ENCODE results near the gene COL12A1.

Gene COL12A1

GRCh38 chr6:75205776-75206575, at the start of gene COL12A1:
TSS of gene COL12A1 (minus strand) at chr6:75206053. CDS start at chr6:75202792, 3,261 bp downstream.
- DNase-seq = peak; percentile 7

DNA sequence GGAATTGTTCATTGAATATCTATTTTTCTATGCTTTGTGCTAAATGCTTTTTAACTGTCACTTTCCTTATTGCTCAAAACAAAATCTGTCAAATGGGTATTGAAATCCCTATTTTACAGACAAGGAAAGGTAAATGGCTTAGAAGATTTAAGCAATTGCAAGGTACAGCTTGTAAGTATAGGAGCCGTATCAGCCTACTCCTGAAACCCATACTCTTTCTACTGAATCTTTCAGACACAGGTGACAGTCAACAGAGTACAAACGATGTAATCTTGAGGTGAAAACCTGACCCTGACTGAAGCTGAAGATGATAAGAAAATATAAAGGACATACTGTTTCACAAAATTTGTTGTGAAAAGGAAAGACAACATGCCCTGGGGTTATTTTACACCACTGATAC, 44.7 kb upstream of the COL12A1 start:
- DNase-seq = no peak

- DNase-seq = no peak
Measured at GRCh38 chr6:75249837-75250236, 44.0 kb upstream of the COL12A1 start.

DNA sequence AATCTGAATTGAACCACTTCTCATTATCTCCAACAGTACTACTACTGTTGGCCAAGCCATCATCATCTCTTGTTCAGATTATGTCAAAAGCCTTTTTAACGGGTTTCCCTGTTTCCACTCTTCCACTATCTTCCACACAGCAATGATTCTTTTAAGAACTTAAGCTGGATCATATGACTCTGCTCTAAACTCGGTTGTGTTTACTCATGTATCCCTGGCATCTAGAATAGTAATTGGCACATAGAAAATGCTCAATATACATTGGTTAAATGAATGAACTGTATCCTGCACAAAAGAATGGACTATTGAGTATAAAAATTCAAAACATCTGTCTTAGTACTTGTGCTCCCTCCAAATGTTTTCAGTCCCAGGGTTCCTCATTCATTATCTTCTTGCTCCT, 40.5 kb upstream of the COL12A1 start:
- DNase-seq = no peak

- peak; percentile 4 for DNase-seq
Measured at GRCh38 chr6:75244063-75244584, 38.3 kb upstream of the COL12A1 start.

- peak; percentile 83 for DNase-seq
Measured at GRCh38 chr6:75243333-75244062, 37.6 kb upstream of the COL12A1 start, which contains the start of gene COX7A2. TSS of gene COX7A2 (minus strand) at chr6:75243801. CDS start at chr6:75243734, 67 bp downstream.

DNA sequence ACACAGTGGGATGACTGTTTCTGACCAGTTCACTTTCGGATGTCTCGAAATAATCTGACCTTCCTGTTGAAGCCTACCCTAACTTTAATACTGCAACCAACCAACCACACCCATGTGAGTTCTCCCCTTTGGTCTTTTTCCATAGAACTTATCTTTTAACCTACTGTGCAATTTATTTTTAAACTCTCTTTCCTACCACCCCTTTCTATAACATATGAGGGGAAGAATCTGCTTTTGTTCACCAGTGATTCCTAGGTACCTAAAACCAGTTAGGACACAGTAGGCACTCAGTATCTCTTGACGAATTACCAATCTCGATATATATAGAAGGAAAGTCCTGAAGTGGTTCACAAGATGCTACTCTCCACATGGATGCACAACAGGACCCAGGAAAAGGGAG, 30.8 kb upstream of the COL12A1 start:
- DNase-seq = no peak

DNA sequence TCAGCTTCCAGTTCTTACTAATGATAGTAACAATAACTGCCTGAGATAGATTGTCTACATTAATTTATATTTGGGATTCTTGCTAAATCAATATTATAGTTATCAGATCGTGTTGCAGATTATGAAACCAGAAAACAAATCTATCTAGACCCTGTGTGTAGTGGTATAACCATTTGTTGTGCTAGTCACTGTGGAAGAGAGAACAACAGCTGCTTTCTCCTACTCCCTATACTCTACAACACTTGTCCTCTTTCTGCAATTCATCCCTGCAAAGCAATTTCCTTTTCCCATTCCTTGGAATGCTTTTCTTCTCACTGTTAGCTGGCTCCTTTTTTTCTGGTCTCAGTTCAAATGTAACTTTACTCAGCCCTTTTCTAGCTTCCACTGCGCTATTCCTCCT, 29.4 kb upstream of the COL12A1 start:
- DNase-seq = no peak

GRCh38 chr6:75234126-75234865, 28.4 kb upstream of the COL12A1 start:
- no peak for DNase-seq

- no peak for DNase-seq
Measured at GRCh38 chr6:75233092-75233615, 27.3 kb upstream of the COL12A1 start.

- DNase-seq = no peak
Measured at GRCh38 chr6:75230484-75231325, 24.9 kb upstream of the COL12A1 start.

DNA sequence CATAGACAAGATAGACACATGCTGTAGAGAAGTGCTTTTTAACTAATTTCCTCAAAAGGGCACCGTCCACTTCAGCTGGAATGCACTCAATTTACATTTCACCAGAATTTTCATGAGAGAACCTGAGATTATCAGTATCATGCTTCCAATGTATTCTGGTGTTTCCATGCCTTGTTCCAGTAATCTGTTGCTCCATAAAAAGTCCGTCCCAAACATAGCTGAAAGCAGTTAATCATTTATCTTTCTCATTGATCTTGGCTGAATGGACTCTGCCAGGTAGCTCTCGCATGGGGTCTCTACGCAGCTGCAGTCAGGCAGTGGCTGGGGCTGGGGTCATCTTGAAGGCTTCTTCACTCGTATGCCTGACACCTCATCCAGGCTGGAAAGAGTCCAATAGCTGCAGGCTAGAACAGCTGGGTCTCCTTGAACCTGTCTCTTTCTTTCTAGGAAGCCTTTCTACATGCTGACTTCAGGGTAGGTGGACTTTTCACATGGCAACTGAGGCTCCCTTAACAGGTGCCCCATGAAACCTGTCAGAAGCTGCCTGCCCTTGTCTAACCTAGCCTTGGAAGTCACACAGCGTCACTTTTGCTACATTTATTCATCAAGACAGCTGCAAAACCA, 18.6 kb upstream of the COL12A1 start:
- no peak for DNase-seq

- DNase-seq = no peak
Measured at GRCh38 chr6:75223428-75223827, 17.6 kb upstream of the COL12A1 start.

- DNase-seq = no peak
Measured at GRCh38 chr6:75222261-75222660, 16.4 kb upstream of the COL12A1 start.

DNA sequence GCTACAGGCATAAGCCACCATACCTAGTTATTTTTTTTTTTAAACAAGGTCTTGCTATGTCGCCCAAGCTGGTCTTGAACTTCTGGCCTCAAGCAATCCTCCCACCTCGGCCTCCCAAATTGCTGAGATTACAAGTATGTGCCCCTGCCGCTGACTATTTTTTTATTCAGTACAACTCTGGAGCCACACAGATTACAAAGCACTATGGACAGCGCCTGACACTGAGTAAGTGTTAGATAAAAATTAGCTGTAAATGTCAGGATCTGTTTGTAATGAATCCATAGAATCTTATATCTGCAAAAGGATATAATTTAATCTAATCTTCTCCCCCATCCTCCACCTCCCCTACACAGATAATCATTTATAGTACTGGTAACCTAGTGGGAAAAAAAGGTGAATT, 15.3 kb upstream of the COL12A1 start:
- no peak for DNase-seq

DNA sequence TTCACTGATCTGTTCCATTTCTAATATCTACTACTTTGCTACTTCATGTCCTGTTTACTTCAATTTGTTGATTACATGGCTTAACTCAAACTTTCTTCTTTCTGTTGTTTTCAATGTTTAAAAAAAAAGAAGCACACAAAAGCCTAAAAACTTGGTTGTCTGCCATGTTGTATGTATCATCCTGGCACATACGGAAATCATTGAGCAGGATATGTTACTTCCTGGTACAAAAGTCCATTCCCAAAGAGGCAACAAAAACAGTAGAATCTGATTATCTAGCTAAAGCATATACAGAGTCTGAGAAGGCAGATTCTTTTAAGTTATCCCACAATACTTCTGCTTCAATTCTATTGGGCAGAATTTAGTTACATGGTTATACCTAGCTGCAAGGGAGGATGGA, 14.5 kb upstream of the COL12A1 start:
- DNase-seq = no peak

DNA sequence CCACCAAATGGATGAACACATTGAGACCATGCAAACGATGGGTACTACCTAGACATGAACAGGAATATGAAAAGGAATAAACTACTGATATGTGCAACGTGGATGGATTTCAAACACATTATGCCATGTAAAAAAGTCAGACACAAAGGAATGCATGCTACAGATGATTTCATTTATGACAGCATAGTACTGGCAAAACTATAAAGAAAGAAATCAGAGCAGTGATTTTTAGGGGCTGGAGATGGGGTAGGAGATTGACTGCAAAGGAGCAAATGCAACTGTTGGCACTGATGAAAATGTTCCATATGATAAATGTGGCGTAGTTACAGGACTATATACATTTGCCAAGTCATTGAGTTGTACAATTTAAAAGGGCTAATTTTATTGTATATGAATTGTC, 13.4 kb upstream of the COL12A1 start:
- no peak for DNase-seq

DNA sequence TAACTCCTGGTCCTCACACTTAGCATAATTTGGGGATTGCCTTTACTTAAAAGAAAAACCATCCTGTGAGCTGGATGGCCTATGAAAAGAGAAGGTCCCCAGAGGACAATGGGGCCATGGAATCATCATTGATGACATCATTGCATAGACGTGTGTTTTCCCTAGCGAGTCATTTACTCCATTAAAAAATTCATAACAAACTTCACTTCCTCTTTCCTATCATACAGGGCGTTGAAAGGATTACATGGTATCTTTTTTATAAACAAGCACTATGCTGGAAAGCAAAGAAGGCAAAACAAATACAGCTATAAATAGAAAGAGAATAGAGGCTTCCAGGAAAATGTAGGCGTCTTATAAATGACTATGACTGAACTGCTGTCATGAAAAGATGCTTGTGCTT, 11.3 kb upstream of the COL12A1 start:
- DNase-seq = no peak

DNA sequence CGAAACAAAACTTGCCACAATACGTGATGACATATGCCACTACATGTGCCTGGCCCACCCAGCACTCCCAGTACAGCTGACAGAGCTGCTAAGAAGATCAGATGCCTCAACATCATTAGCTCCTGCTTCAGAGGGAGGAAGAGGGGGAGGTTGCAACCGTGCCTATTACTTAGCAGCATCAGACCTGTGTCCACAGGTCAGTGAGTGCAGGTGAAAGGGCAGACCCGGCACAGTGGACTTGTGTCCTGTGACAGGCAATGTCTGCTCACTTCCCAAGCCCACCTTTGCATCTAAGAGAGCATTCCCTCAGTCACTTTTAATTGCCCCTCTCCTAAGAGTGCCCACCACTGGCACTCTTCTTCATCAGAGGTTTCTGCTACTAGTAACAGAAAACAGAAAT, 9.4 kb upstream of the COL12A1 start:
- no peak for DNase-seq

DNA sequence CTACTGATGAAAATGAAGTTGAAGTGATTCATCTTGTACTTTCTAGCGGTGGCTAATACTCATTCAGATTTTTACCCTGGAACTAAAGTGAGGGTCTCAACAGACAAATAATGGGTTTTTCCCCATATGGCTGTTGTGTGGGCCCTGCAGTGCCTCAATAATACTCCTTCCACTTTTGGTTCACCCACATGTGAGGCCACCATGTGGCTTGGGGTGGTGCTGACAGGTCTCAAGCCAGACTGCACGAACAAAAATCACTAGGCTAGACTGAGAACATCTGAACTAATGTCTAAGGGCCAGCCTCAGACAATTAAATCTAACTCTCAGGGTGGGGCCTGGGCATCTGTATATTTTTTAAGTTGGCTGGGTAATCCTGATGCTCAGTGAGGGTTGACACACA, 7.9 kb upstream of the COL12A1 start:
- no peak for DNase-seq

GRCh38 chr6:75213112-75213511, 7.3 kb upstream of the COL12A1 start:
- no peak for DNase-seq
